Dedifferentiated amniotic fluid mesenchymal stem cell (primary cell): ENCODE results near the gene SHB.

Experiments
- DNase-seq: peaks from one replicate; pipeline ENCODE4 v3.0.0-alpha.2; 2016; ENCODE audit errors: extremely low spot score

SHB gene

GRCh38 chr9:38024036-38024681, 44.9 kb downstream of the SHB start:
- peak; percentile 32 for DNase-seq

GRCh38 chr9:38023661-38024035, 45.4 kb downstream of the SHB start:
- DNase-seq: no peak

GRCh38 chr9:38022995-38023394, 46.0 kb downstream of the SHB start:
- no peak for DNase-seq

GRCh38 chr9:38022203-38022895, 46.7 kb downstream of the SHB start:
- DNase-seq: no peak

GRCh38 chr9:38020151-38021076, 48.6 kb downstream of the SHB start:
- no peak for DNase-seq

GRCh38 chr9:38019731-38020130, 49.3 kb downstream of the SHB start:
- no peak for DNase-seq

GRCh38 chr9:38018958-38019602, 49.9 kb downstream of the SHB start:
- DNase-seq: peak; percentile 69

GRCh38 chr9:38018241-38018957, 50.6 kb downstream of the SHB start:
- no peak for DNase-seq

- DNase-seq: no peak
Observed at GRCh38 chr9:38017885-38018186, 51.2 kb downstream of the SHB start.

- DNase-seq: peak; percentile 36
Observed at GRCh38 chr9:38017149-38017884, 51.7 kb downstream of the SHB start.

- peak; percentile 67 for DNase-seq
Observed at GRCh38 chr9:38016375-38017135, 52.5 kb downstream of the SHB start.

- DNase-seq: no peak
Observed at GRCh38 chr9:38015906-38016305, 53.1 kb downstream of the SHB start.

- no peak for DNase-seq
Observed at GRCh38 chr9:38015266-38015665, 53.8 kb downstream of the SHB start.

GRCh38 chr9:38012767-38013450, 56.1 kb downstream of the SHB start:
- no peak for DNase-seq

- no peak for DNase-seq
Observed at GRCh38 chr9:38011991-38012390, 57.0 kb downstream of the SHB start.

- DNase-seq: no peak
Observed at GRCh38 chr9:38010918-38011704, 57.9 kb downstream of the SHB start.

- DNase-seq: no peak
Observed at GRCh38 chr9:38009990-38010389, 59.0 kb downstream of the SHB start.

- no peak for DNase-seq
Observed at GRCh38 chr9:38009035-38009501, 60.0 kb downstream of the SHB start.
